HFFc6 (cell line): ENCODE measurements around the gene DIDO1. TPM values are rescaled to one million over a fixed set of nuclear protein-coding genes. Genes with fewer than 3 reads are reported as not detected.

ENCODE experiments used
- DNase-seq: peaks from one replicate; pipeline ENCODE4 v3.0.0-alpha.2; 2018
- H3K27ac Mint-ChIP-seq: 2 replicates; pipeline ENCODE4 v1.8.0; 2020; ENCODE audit warnings: mild to moderate bottlenecking, mixed read lengths
- H3K27me3 Mint-ChIP-seq: 2 replicates; pipeline ENCODE4 v1.8.0; 2021; ENCODE audit warnings: mild to moderate bottlenecking, moderate library complexity, mixed read lengths; ENCODE audit not compliant: insufficient read depth
- H3K36me3 Mint-ChIP-seq: 2 replicates; pipeline ENCODE4 v1.8.0; 2021; ENCODE audit warnings: low read depth, mixed read lengths
- H3K4me1 Mint-ChIP-seq: 2 replicates; pipeline ENCODE4 v1.8.0; 2020; ENCODE audit warnings: low read depth, mixed read lengths
- H3K4me3 Mint-ChIP-seq: 2 replicates; pipeline ENCODE4 v1.8.0; 2020; ENCODE audit warnings: mild to moderate bottlenecking, moderate library complexity, mixed read lengths
- H3K9me3 Mint-ChIP-seq: 2 replicates; pipeline ENCODE4 v1.8.0; 2020; ENCODE audit warnings: mild to moderate bottlenecking, mixed read lengths
- total RNA-seq, 6 experiments: library from RNA; stranded (reverse); fragmentation: NEBNext Ultra II Directional; extraction: Animal tissue kit (Norgen Biotek cat#: 25700); gene quantifications; 2 replicates in 1 of 6; 3 replicates in 5 of 6; pipeline ENCODE4 v1.2.3, GENCODE V29; 2021
- TF ChIP-seq, protein P1 (sequence below): fragments of 200-600 bp; sonication (generic); IDR thresholded peaks from 2 replicates; pipeline ENCODE4 v1.5.0; 2021; ENCODE audit warnings: antibody characterized with exemption, mild to moderate bottlenecking

DIDO1 gene
- total RNA-seq, 6 experiments from 2014 or later: 31.9 to 36.1 (median 34.8) TPM

DNA sequence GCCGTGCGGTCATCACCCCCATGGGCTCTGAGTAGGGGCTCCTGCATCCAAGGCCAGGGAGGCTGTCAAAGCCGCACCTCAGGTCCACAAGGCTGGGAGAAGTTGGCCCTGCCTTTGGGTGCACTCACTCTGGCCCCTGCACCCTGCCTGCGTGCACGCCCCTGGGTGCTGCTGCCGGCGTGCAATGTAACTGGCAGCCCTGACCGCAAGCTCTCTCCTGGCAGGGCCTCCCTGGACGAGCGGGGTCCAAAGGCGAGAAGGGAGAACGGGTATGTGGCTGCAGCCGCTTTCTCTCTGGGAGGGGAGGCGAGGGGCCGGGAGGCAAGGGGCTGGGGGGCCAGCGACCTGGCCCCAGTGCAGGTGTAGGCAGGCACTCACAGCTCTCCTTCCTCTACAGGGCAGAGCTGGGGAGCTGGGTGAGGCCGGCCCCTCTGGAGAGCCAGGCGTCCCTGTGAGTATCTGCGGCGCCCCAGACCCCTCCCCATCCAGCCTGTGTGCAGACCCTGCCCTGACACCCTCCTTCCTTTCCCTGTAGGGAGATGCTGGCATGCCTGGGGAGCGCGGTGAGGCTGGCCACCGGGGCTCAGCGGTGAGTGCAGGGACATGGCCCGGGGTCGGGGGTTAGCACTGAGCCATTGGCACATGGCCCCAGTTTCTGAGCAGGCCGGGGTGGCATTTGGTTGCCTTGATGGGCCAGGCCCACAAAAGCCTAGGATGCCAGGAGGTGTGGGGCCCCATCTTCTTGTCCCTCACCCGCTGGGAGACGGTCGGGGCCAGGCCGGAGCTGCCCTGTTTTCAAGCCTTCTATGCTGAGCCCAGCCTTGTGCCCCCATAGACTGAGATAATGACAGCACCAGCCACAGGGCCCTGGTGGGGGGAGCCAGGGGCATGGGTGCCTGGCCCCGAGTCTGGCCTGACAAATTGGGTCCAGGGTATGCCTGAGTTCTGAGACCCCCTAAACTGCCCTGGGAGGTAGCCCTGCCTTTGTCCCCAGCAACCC lies 96.8 kb downstream of the DIDO1 start:
- Mint-ChIP-seq H3K9me3 (no peaks in the 10 kb centered on the region), H3K4me1 (peaks cover 6% of the 10 kb centered on the region; the same call in 1 of the 2 replicates), H3K4me3 (no peak overlapping the region), H3K27ac (no peak overlapping the region), H3K36me3 (no peaks in the 10 kb centered on the region), H3K27me3 (peaks cover under 1% of the 10 kb centered on the region; the same call in 1 of the 2 replicates)
- TF ChIP-seq, protein P1, sequence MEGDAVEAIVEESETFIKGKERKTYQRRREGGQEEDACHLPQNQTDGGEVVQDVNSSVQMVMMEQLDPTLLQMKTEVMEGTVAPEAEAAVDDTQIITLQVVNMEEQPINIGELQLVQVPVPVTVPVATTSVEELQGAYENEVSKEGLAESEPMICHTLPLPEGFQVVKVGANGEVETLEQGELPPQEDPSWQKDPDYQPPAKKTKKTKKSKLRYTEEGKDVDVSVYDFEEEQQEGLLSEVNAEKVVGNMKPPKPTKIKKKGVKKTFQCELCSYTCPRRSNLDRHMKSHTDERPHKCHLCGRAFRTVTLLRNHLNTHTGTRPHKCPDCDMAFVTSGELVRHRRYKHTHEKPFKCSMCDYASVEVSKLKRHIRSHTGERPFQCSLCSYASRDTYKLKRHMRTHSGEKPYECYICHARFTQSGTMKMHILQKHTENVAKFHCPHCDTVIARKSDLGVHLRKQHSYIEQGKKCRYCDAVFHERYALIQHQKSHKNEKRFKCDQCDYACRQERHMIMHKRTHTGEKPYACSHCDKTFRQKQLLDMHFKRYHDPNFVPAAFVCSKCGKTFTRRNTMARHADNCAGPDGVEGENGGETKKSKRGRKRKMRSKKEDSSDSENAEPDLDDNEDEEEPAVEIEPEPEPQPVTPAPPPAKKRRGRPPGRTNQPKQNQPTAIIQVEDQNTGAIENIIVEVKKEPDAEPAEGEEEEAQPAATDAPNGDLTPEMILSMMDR: no peak
- DNase-seq: no peak

DNA sequence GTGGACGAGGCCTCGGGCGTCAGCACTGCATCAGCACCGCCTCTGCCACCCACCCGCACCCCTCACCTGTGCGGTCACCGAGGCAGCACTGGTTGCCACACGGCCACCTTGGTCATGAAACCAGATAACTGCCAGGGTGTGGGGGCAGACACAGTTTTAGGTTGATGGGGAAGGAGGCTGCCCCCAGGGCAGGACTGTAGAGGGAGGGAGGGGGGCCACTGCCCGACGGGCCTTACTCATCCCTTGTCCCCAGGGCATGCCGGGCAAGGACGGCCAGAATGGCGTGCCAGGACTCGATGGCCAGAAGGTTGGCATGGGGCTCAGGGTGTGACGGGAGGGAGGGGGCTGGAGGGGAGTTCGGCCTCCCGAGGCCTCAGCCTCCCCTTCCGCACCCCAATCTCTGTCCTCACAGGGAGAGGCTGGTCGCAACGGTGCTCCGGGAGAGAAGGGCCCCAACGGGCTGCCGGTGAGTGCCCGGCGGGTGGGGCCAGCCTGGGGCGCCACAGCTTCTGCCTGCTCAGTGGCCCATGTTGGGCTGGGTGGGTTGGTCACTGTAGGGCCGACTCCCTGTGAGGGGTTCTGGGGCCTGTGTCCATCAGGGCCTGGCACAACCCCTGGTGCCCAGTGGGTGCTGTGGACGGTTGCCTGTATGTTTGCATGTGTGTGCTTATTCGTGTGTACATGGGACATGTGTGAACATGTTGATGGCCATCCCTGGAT lies 97.6 kb downstream of the DIDO1 start:
- DNase-seq: no peak
- TF ChIP-seq, protein P1: no peak

DNA sequence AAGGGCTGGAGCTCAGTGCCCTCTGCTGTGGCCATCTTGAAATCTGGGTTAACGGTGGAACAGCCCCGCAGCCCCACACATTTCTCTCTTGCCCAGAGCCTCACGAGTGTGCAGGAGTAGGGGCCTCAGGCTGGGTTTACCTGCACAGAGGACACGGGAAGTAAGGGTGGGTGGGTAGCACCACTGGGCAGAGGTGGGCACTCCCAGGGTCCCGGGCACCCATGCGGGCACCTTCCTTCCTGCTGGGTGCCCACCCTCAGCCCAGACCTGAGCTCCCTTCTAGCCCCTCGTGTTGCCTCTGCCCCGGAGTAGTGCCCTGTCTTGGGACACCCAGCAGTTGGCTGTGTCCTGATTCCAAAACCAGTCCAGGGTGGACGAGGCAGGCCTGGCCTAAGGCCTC lies 98.3 kb downstream of the DIDO1 start:
- no peak overlapping the region for H3K27ac Mint-ChIP-seq
- no peak overlapping the region for H3K4me3 Mint-ChIP-seq
- no peak for DNase-seq
- H3K36me3 Mint-ChIP-seq: no peaks in the 10 kb centered on the region
- no peaks in the 10 kb centered on the region for H3K9me3 Mint-ChIP-seq
- no peaks in the 10 kb centered on the region; the same call in 1 of the 2 replicates for H3K27me3 Mint-ChIP-seq
- TF ChIP-seq, protein P1: no peak
- peaks cover 6% of the 10 kb centered on the region; the same call in 1 of the 2 replicates for H3K4me1 Mint-ChIP-seq

More for the DNA sequence above, 97.6 kb downstream of the DIDO1 start:
- no peak overlapping the region for H3K4me3 Mint-ChIP-seq
- no peaks in the 10 kb centered on the region; the same call in 1 of the 2 replicates for H3K27me3 Mint-ChIP-seq
- peaks cover 6% of the 10 kb centered on the region; the same call in 1 of the 2 replicates for H3K4me1 Mint-ChIP-seq
- no peaks in the 10 kb centered on the region for H3K36me3 Mint-ChIP-seq
- H3K9me3 Mint-ChIP-seq: no peaks in the 10 kb centered on the region
- H3K27ac Mint-ChIP-seq: no peak overlapping the region

Other genes with a start within 250 kb of the DIDO1 start
- gene NTSR1, start 217.7 kb downstream of the DIDO1 start, total RNA-seq: 1 to 10 TPM; 3.1 to 6.5 (median 5.6) TPM
- gene MRGBP, start 130.0 kb downstream of the DIDO1 start, total RNA-seq: 10 to 100 TPM; 14.9 to 17.8 (median 16.6) TPM
- gene OGFR, start 121.7 kb downstream of the DIDO1 start, total RNA-seq: 10 to 100 TPM; 37.8 to 42.2 (median 39.0) TPM
- gene COL9A3, start 109.5 kb downstream of the DIDO1 start, total RNA-seq: under 1 TPM in 3 of 6 experiments, not detected in 3; 0.07 to 0.34 (median 0.09) TPM
- 10 to 100 TPM; 19.9 to 25.2 (median 21.1) TPM for gene TCFL5, start 64.7 kb downstream of the DIDO1 start, total RNA-seq
- gene GID8, start 11.6 kb upstream of the DIDO1 start, total RNA-seq: 10 to 100 TPM; 19.1 to 26.9 (median 22.6) TPM
- 10 to 100 TPM; 32.8 to 47.0 (median 35.7) TPM for gene SLC17A9, start 26.2 kb upstream of the DIDO1 start, total RNA-seq
- gene BHLHE23, start 80.5 kb upstream of the DIDO1 start, total RNA-seq: not detected